ENCODE measurements around the gene MEIS1. TPM values are rescaled to one million over a fixed set of nuclear protein-coding genes. Genes with fewer than 3 reads are reported as not detected.

Gene MEIS1
- total RNA-seq, 4 donors from 2014 or later, result 7.6 to 17.4 (median 12.0) TPM

DNA sequence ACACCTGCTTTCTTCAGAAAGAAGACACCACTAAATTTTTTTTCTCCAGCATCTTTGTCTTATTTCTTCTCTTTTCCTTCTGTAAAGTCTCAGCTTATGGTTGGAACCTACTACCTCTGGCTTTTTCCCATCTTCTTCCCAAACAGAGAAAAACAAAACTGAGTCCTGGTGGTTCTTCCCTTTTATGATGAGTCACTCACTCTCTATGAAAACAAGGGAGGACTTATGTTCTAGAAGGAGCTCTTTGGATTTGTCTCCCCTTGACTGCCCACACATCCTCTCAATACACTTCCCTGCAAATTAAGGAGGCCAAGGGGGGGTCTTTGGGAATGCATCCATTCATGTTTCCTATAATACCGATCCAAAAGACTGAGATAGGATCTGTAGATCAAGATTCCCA is 22.1 kb upstream of the MEIS1 start:
- TF ChIP-seq, protein P1, sequence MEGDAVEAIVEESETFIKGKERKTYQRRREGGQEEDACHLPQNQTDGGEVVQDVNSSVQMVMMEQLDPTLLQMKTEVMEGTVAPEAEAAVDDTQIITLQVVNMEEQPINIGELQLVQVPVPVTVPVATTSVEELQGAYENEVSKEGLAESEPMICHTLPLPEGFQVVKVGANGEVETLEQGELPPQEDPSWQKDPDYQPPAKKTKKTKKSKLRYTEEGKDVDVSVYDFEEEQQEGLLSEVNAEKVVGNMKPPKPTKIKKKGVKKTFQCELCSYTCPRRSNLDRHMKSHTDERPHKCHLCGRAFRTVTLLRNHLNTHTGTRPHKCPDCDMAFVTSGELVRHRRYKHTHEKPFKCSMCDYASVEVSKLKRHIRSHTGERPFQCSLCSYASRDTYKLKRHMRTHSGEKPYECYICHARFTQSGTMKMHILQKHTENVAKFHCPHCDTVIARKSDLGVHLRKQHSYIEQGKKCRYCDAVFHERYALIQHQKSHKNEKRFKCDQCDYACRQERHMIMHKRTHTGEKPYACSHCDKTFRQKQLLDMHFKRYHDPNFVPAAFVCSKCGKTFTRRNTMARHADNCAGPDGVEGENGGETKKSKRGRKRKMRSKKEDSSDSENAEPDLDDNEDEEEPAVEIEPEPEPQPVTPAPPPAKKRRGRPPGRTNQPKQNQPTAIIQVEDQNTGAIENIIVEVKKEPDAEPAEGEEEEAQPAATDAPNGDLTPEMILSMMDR (IDR thresholded peaks at IDR 0.05; ENCODE audit: low read depth), result no peak

DNA sequence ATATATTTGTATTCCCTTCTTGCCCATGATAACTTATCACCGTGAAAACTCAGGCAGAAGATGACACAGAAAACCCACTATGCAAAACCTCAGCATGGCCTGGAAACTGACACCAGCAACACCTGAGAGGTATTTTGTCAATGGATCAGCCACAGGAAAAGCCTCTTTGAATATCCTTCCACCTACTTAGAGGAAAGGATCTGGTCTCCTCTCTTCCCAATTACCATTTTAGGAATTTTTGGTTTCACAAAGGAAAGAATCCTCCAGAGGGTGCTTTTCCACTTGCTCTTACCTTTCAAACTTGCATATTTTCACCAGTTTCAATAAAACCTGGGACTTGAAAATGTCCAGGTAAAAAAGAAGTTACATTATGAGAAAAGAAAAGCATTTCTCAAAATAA is 20.0 kb upstream of the MEIS1 start:
- TF ChIP-seq, protein P1 (IDR thresholded peaks at IDR 0.05; ENCODE audit: low read depth), result no peak

DNA sequence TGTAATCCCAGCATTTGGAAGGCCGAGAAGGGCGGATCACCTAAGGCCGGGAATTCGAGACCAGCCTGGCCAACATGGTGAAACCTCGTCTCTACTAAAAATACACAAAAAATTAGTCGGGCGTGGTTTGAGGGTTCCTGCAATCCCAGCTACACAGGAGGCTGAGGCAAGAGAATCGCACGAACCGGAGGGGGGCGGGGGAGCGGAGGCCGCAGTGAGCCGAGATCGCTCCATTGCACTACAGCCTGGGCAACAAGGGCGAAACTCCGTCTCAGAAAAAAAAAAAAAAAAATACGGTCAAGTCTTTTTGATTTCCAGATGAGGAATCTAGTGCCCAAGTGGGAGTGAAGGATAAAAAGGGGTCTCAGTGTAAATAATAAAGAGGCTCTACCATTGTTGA is 16.5 kb upstream of the MEIS1 start:
- TF ChIP-seq, protein P1 (IDR thresholded peaks at IDR 0.05; ENCODE audit: low read depth), result no peak

DNA sequence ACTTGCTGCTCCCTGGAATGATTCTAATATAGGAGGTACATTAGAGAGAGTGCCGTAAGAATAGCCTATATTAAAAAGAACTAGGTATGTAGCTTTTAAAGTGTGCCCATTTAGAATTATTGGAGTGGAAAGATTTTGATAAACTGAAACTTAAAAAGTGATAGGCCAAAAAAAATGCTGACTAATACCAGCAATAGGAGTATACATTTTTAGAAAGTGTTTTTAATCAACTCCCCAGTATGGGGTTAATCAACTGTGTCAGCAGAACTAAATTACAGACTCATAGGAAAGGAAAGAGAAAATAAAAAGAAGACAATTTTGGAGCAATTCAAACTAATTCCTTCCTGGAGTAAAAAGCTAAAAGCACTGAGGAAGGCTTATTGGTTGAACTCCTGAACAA is 13.3 kb upstream of the MEIS1 start:
- TF ChIP-seq, protein P1 (IDR thresholded peaks at IDR 0.05; ENCODE audit: low read depth), result no peak

DNA sequence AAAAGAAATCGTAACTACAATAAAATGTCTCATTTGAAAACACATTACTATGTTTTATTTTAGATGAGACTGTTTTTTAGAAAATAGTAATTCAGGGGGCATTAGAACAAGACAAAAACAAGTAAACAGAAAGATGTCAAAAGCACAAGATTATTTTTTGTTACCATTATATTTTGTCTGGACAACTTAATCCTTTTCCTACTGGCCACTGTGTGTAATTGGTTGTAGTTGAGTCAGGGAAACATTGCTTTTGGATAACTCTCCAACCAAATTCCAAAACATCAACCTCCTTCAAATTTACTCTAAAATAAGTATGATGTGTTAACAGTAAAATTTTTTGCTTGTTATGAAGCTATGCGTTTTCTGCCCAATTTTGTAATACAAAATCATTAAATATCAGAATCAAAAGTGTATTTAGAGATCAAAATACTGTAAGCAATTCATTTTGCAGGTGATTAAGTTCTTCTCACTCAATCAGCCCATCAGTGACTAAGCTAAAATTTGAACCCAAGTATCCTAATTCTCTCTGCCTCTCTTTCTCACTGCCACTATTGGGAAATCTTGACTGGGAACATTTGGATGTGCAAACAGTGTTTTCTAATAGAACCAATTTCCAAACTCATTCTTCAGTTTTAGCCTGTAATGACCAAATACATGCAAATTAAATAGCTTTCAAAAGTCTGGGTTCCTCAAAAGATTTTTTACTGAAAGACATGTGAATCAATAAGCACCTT is 11.4 kb upstream of the MEIS1 start:
- TF ChIP-seq, protein P1 (IDR thresholded peaks at IDR 0.05; ENCODE audit: low read depth), result no peak

DNA sequence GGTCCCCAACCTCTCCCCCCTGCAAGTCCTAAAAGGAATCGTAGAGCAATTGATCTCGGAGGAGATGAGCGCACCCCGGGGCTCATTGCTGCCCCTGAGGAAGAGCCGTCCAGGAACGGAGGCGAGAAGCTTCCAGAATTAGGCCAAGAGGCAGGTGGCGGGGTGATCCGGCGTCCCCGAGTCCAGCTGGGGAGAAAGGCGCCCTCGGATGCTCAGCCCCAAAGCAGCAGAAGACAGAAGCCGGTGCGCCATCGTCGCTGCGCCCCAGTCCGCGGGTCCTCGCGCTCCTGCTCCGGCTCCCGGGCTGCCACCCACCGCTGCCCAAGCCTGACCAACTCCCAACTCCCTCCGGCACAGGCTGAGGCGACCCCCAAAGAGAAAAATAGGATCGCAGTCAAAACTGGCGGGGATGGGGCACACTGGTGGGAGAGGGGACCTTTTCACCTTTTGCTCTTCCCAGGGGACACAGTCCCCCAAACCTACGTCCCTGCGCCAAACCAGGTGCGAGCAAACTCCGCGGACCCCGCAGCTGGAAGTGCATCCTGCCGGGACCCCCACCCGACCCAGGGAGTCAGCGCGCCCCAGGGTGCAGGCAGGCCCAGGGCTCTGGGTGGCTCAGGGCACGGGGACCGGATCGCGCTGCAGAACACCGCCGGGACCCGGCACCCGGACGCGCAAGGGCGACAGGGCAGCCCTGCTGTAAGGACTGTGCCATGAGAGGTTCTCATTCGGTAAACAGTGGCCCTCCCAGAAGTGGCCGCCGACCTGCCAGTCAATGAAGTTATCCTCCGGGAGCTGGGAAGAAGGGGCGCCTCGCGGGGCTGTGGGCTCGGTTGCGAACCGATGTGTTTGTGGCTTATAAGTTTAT is 8.4 kb upstream of the MEIS1 start:
- TF ChIP-seq, protein P1 (IDR thresholded peaks at IDR 0.05; ENCODE audit: low read depth), result no peak

DNA sequence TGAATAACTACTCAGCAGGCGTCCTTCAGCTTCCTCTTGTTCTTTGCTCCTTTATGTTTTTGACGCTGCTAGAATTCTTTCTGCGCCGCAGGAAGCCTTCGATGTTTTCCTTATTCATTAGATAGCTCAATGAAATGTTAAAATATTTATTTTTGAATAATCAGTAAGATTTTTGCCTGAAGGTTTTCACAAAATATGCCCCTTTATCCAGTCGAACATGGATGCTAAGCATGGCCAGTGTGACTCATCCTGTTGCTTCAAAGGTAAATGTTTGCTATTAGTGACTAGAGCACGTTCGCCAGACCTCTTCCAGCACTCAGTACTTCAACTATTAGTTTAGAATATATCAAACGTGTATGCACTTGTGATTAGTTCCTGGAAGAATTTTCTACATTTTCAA is 7.6 kb upstream of the MEIS1 start:
- TF ChIP-seq, protein P1 (IDR thresholded peaks at IDR 0.05; ENCODE audit: low read depth), result no peak

Data from subcutaneous adipose tissue (tissue), 4 donors.